GM18508 (cell line): ENCODE measurements around the gene ATPAF1.
"Not testable (repeated sequence)": the region's sequence is repeated elsewhere in the genome, so short reads cannot be mapped to it uniquely, and the experiment has no call there.

Experiments
- ATAC-seq: cut with Tn5 transposase; IDR thresholded peaks from one replicate; pipeline ENCODE4 v1.9.1; 2021; ENCODE audit warnings: moderate number of reproducible peaks; ENCODE audit not compliant: insufficient read depth, unreplicated experiment

The ATPAF1 gene, protein sequence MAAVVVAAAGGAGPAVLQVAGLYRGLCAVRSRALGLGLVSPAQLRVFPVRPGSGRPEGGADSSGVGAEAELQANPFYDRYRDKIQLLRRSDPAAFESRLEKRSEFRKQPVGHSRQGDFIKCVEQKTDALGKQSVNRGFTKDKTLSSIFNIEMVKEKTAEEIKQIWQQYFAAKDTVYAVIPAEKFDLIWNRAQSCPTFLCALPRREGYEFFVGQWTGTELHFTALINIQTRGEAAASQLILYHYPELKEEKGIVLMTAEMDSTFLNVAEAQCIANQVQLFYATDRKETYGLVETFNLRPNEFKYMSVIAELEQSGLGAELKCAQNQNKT

DNA sequence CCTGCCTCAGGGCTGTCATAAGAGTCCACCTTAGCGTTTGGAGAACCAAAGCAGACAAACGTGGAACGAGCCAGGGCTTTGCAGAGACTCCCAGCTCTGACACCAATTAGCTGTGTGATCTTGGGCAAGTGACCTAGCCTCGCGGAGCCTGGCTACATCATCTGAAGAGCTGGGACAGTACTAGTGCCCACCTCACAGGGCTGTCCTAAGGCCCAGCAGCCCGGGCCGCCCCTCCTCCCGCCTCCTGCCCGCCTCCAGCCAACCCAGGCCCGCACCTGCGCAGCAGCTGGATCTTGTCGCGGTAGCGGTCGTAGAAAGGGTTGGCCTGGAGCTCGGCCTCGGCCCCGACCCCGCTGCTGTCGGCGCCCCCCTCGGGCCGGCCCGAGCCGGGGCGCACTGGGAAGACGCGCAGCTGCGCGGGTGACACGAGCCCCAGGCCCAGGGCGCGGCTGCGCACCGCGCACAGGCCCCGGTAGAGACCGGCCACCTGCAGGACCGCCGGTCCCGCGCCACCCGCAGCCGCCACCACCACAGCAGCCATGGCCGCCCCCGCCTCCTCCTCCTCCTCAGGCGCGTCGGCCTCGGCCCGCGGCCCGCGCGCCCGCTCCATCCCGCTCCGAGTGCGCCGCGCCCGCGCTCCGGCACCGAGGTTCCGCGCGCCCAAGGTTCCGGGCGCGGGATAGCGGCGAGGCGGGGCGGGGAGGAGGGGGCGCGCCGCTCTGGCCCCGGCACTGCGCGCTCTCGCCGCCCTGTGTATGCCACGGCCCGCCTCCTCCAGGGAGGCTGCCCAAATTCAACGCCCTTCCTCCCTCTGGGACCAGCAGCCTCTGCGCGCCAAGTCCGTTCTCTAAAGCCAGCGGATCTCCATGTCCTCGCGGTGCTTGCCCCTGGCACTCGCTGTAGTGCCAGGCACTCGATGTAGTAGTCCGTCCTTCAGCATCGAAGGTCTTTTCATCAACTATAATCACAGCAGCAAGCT, at the start of gene ATPAF1:
ATPAF1 (minus strand) TSS at position 583 of the 979 bp plus-strand sequence; CDS start at position 541, 42 bp downstream.
- no peak for ATAC-seq

GRCh38 chr1:46717654-46718053, 49.5 kb upstream of the ATPAF1 start:
- ATAC-seq: no peak

DNA sequence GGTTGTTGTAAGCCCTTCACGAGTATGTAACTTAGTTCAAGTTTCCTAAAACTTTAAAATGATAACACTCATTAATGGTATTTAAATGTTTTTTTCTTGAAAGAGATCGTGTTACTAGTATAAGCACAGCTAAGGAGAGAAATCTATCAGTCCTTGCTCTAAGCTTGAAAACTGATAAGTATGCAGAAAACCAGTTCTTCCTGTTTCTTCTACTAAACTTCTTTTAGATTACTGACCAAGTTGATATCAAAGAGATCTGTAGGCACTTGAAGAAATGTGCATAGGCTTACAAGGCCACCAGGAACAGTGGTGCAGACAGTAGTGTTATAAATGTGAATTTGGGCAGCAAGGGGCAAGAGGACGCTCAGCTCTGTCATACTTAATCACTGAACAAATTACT, 46.8 kb upstream of the ATPAF1 start:
- ATAC-seq: no peak

DNA sequence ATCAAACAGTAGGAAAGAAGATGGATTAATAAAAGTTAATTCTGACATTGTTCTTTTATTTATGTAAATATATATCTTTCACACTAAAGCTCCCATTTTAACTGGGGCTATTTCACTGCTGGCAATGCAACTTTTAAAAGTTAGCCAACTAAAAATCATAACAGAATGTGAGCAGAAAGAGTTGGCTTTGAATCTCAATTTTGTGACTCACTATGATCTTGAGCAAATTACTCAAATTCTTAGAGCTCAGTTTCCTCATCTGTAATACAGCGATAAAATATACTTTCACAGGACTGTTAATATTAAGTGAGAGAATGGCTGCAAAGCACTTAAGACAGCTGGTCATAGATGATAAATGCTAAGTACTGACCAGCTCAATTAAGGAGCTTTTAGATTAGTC, 40.0 kb upstream of the ATPAF1 start:
- ATAC-seq: no peak

GRCh38 chr1:46705408-46705807, 37.2 kb upstream of the ATPAF1 start:
- no peak for ATAC-seq

GRCh38 chr1:46703927-46704641, 35.9 kb upstream of the ATPAF1 start:
- no peak for ATAC-seq

GRCh38 chr1:46699666-46700065, 31.5 kb upstream of the ATPAF1 start:
- ATAC-seq: no peak

- ATAC-seq: no peak
These were observed 28.9 kb upstream of the ATPAF1 start for GRCh38 chr1:46697053-46697452.

DNA sequence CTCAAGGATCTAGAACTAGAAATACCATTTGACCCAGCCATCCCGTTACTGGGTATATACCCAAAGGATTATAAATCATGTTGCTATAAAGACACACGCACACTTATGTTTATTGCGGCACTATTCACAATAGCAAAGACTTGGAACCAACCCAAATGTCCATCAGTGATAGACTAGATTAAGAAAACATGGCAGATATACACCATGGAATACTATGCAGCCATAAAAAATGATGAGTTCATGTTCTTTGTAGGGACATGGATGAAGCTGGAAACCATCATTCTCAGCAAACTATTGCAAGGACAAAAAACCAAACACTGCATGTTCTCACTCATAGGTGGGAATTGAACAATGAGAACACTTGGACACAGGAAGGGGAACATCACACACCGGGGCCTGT, 26.5 kb upstream of the ATPAF1 start:
- not testable (repeated sequence) for ATAC-seq

DNA sequence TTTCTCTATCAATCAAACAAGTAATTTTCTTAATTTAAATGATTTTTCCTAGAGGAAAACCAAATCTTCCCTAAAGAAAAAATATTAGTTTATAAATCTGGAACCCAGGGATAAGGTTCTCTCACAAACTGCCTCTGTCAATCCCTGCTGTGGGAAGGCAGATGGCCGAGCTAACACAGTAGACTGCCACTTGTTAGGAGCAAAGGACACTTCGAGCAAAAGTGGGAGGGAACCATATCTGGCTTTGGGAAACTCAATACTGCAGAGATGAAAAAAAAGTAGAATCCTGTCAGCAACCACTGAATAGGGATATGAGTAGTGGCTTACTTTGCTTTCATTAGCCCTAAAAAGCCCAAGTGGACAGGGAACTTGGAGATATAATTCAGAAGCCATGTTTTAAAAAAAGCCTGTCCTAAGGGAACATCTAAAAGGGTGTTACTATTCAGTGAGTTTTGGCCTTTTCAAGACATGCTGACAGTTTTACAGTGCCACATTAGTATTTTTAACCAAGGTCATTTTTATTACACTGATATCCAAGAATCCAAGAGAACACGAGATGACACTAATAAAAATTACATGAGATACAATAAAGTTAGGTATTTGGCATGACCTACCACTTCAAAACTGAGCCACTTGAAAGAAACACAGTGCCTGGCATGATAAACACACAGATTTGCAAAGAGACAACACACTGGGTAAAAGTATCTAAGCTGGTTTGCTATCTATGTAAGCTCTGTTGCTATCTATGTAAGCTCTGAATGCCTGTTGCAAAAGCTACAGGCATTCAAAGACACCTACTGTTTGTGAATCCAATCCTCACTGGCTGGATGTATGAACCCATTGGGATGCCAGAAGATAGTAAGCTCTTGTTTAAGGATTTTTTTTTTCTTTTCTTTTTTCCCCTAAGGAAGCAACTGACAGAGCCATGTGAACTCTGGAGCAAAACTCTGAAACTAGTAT, 24.9 kb upstream of the ATPAF1 start:
- ATAC-seq: no peak

DNA sequence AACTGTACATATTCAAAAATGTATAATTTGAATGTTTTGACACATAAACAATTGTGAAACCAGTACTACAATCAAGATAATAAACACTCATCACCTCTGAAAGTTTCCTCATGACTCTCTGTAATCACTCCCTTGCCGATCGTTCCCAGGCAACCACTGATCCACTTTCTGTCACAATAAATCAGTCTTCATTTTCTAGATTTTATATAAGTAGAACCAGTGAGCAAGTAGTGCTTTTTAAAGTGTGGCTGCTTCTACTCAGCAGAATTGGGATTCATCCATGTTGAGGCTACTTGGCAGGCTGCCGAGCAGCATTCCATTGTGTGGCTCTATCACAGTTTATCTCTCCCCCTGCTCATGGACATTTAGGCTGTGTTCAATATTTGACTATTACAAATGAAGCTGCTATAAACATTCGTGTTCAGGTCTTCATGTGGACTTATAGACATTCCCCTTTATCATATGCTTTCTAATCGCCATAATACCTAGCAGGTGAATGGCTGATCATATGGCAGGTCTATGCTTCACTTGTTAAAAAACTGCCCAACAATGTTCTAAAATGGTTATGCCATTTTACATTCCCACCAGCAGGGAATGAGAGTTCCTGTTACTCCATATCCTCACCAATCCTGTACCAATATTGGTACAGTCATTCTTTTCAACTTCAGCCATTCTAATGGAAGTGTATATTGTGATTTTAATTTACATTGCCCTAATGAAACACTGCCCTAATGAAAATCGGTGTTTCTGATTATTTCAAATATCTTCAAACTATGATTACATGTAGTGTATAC, 24.0 kb upstream of the ATPAF1 start:
- no peak for ATAC-seq

DNA sequence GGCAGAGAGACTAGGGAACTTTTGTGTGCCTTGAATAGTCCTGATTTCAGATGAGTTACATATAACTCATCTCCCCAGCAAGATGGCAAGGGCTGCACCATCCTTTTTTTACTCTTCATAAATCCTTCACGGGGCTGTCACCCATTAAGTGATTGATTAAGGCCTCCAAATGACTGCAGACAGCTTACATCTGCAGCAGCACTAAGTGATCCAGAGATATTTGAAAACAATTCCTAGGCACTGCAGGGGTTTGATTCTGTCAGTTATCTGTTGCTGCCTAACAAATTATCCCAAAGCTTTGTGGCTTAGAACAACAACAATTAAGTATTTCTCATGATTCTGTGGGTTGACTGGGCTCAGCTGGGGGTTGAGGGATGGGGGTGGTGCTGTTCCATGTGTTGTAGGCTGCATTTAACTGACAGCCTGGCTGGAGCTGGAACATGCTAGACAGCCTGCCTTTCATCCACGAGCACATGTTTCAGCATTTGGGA, 22.8 kb upstream of the ATPAF1 start:
- ATAC-seq: no peak

- no peak for ATAC-seq
These were observed 21.7 kb upstream of the ATPAF1 start for GRCh38 chr1:46689897-46690296.

GRCh38 chr1:46689356-46689755, 21.2 kb upstream of the ATPAF1 start:
- ATAC-seq: no peak

DNA sequence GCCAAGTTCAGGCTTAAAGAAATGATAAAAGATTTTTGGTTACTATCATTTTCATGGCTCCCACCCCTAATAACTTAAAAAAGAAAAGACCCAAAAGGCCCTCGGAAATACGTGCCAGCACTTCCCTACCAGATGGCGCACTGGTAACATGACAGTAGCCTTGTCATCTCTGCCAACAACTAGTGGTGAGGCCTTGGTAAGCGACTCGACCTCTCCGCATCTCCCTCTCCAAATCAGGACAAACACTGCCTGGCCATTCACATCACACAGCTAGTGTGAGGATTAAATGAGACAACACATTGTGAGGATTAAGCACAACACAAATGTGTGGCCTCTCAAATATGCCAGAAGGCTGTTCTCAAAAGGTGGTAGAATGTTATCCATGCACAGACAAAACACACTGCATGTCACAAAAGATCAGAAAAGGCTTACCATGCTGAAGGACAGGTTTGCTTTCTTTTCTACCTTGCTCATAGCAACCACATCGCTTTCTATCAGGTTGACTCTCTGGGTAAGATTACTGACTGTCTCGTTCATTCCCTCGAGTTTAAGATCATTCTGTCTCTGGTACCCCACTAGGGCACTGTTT, 19.9 kb upstream of the ATPAF1 start:
- ATAC-seq: no peak

- no peak for ATAC-seq
These were observed 19.0 kb upstream of the ATPAF1 start for GRCh38 chr1:46687093-46687659.

- no peak for ATAC-seq
These were observed 18.1 kb upstream of the ATPAF1 start for GRCh38 chr1:46686255-46686654.

DNA sequence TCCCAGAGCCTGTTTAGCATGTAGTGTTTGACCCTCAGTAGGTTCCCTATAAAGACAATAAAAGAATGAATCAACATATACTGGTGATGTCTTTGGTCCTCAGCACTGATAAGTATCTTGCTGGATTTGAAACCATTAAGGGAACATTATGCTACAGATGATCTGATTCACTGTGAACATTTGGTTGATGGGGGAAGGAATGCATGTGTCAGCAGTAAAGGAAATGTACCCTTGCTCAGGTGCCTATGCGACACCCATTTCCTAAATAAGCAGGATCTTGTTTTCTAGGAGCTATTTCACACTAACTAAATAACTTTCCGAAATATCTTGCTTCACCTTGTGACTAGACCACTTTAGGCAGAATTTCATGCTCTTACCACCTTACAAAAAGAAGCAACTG, 16.5 kb upstream of the ATPAF1 start:
- ATAC-seq: no peak
